ENCODE measurements around the gene MAGEF1. TPM values are rescaled to one million over a fixed set of nuclear protein-coding genes. Genes with fewer than 3 reads are reported as not detected.

MAGEF1 gene
- total RNA-seq, 2 donors from 2014 or later: 50.2 to 71.6 TPM

DNA sequence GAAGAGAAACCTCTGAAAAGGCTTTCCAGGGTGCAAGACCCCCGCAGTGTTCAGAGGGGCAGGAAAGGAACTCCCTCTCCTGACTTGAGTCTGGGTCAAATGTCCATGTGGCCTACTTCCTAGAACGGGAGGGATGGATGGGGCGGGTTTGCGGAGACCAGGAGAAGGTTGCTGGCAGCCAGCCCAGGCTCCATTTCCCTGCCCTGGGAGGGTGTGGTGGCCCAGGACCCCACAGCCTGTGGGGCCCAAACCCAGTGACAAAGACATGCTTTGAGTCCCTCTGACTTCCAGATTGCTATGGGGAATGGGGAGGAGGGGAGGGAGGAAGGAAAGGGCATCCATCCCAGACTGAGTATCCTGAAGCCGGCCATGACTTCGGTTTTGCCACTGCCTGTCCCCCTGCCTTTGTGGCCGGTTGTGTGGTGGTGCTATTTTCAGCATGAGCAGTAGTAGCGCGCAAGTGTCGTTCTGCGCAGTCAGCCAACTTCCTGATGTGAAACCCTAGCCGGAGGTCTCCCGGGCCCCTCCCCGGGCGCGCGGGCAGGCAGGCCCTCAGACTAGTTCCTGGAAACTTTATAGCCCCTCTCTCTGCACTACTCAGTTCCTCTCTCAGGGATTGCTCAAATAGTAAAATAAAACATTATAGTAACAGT lies 24.4 kb downstream of the MAGEF1 start:
- Histone ChIP-seq H3K4me1 (replicated peaks) (no peaks in the 10 kb centered on the region), H3K4me3 (no peak overlapping the region), H3K36me3 (no peaks in the 10 kb centered on the region), H3K27me3 (replicated peaks; ENCODE audit: insufficient read depth) (no peaks in the 10 kb centered on the region), H3K27ac (no peak overlapping the region), H3K9me3 (no peaks in the 10 kb centered on the region)
- DNase-seq (ENCODE audit: low spot score): no peak
- WGBS: 53% methylated on average over 17 of the region's 17 CpGs
- intact Hi-C loops (cut with DNase I): no loop called here
- no peak for TF ChIP-seq POLR2A (IDR thresholded peaks at IDR 0.05)
- TF ChIP-seq POLR2AphosphoS5 (IDR thresholded peaks at IDR 0.05): no peak
- TF ChIP-seq, protein P1, sequence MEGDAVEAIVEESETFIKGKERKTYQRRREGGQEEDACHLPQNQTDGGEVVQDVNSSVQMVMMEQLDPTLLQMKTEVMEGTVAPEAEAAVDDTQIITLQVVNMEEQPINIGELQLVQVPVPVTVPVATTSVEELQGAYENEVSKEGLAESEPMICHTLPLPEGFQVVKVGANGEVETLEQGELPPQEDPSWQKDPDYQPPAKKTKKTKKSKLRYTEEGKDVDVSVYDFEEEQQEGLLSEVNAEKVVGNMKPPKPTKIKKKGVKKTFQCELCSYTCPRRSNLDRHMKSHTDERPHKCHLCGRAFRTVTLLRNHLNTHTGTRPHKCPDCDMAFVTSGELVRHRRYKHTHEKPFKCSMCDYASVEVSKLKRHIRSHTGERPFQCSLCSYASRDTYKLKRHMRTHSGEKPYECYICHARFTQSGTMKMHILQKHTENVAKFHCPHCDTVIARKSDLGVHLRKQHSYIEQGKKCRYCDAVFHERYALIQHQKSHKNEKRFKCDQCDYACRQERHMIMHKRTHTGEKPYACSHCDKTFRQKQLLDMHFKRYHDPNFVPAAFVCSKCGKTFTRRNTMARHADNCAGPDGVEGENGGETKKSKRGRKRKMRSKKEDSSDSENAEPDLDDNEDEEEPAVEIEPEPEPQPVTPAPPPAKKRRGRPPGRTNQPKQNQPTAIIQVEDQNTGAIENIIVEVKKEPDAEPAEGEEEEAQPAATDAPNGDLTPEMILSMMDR (IDR thresholded peaks at IDR 0.05): no peak

DNA sequence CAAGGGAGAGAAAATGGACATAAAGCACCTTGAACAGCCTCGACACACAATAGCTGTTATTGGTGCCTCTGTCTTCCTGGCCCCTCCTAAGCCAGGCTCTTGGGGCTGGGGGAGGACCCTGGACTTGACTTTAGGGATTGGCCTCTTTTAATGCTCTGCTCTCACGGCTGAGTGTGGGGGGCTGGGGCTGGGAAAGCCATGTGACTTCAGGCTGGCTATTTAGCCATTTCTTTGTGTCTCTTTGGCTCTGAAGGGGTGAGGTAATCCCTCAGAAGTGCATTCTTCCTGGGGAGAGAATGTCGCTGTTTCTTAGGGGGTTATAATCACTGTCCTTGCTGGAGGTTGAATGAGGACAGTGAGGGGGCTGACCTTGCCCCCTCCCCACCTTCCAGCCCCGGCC lies 26.2 kb downstream of the MAGEF1 start:
- no peak overlapping the region for H3K27ac ChIP-seq
- no peaks in the 10 kb centered on the region for H3K4me1 ChIP-seq (replicated peaks)
- TF ChIP-seq, protein P1 (IDR thresholded peaks at IDR 0.05): no peak
- TF ChIP-seq POLR2A (IDR thresholded peaks at IDR 0.05): no peak
- no peak for TF ChIP-seq POLR2AphosphoS5 (IDR thresholded peaks at IDR 0.05)
- no peak overlapping the region for H3K4me3 ChIP-seq
- 52% methylated on average over 4 of the region's 4 CpGs for WGBS
- intact Hi-C loops (cut with DNase I): no loop called here
- DNase-seq (ENCODE audit: low spot score): no peak
- H3K9me3 ChIP-seq: no peaks in the 10 kb centered on the region
- H3K36me3 ChIP-seq: no peaks in the 10 kb centered on the region
- no peaks in the 10 kb centered on the region for H3K27me3 ChIP-seq (replicated peaks; ENCODE audit: insufficient read depth)

DNA sequence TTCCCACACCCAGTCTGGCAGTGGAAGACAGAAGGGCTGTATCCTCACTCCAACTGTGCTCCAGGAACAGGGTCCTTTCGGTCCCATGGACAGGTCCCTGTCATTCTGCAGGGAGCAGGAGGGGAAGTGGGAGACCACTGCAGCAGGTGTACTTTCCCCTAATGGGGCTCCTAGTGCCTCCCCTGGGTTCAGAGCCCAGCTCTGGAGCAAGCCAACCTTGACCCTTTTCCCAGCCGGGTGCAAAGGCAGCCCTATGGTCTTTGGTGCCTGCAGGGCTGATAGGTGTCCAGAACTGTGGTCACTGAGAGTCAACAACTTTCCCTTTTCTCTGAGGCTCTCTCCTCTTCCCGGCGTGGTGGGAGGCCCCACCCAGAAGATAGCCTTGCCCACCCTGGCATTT lies 26.8 kb downstream of the MAGEF1 start:
- Histone ChIP-seq H3K36me3 (no peaks in the 10 kb centered on the region), H3K4me1 (replicated peaks) (no peaks in the 10 kb centered on the region), H3K4me3 (no peak overlapping the region), H3K27ac (no peak overlapping the region), H3K9me3 (no peaks in the 10 kb centered on the region), H3K27me3 (replicated peaks; ENCODE audit: insufficient read depth) (no peaks in the 10 kb centered on the region)
- 66% methylated on average over 4 of the region's 4 CpGs for WGBS
- intact Hi-C loops (cut with DNase I): no loop called here
- DNase-seq (ENCODE audit: low spot score): no peak
- no peak for TF ChIP-seq POLR2AphosphoS5 (IDR thresholded peaks at IDR 0.05)
- TF ChIP-seq, protein P1 (IDR thresholded peaks at IDR 0.05): no peak
- TF ChIP-seq POLR2A (IDR thresholded peaks at IDR 0.05): no peak

DNA sequence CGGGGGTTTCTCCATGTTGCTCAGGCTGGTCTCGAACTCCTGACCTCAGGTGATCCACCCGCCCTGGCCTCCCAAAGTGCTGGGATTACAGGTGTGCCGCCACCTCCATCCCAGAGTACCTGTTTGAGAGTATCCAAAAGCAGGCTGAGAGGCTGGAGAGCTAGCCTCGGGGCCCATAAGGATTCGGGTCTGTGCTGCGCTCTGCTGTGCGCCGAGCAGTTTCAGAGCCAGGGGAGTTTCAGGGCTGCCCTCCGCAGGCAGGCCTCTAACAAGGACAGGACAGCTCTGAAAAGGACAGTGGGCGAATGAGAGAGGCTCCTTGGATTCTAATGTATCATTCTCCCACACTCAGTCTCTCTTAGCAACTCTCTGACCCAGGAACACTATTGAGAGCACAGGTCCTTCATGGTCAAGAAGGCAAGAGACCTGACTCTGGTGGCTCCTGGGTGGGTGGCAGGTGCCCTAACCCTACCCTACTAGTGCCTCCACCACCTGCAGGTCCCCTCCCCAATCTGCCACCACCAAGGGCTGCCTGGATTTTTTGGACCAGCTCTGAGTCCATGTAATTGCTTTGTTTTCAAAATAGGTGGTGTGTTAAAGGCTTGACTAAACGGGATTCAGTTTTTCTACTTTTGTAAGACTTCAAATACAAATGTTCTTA lies 27.8 kb downstream of the MAGEF1 start:
- no peak for DNase-seq (ENCODE audit: low spot score)
- TF ChIP-seq POLR2A (IDR thresholded peaks at IDR 0.05): no peak
- TF ChIP-seq POLR2AphosphoS5 (IDR thresholded peaks at IDR 0.05): no peak
- TF ChIP-seq, protein P1 (IDR thresholded peaks at IDR 0.05): no peak
- intact Hi-C loops (cut with DNase I): no loop called here
- Histone ChIP-seq H3K4me1 (replicated peaks) (no peaks in the 10 kb centered on the region), H3K9me3 (no peaks in the 10 kb centered on the region), H3K27ac (no peak overlapping the region), H3K4me3 (no peak overlapping the region), H3K36me3 (no peaks in the 10 kb centered on the region), H3K27me3 (replicated peaks; ENCODE audit: insufficient read depth) (no peaks in the 10 kb centered on the region)
- 93% methylated on average over 12 of the region's 12 CpGs for WGBS

DNA sequence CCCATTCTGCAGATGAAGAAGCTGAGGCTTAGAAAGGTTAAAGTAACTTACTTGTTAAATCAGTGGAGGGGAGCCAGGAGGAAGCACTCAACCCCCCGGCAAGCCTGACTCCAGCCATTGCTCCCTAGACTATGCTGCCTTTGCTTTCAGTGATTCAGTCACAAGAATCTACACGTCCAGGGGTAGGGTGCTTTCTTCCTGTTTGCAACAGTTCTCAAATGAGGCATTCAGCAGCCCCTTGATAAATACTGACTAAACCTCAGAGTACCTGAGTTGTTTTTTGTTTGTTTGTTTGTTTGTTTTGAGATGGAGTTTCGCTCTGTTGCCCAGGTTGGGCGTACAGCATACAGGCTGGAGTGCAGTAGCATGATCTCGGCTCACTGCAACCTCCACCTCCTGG lies 28.6 kb downstream of the MAGEF1 start:
- Histone ChIP-seq H3K4me1 (replicated peaks) (no peaks in the 10 kb centered on the region), H3K27ac (no peak overlapping the region), H3K4me3 (no peak overlapping the region), H3K27me3 (replicated peaks; ENCODE audit: insufficient read depth) (no peaks in the 10 kb centered on the region), H3K36me3 (no peaks in the 10 kb centered on the region), H3K9me3 (no peaks in the 10 kb centered on the region)
- TF ChIP-seq POLR2AphosphoS5 (IDR thresholded peaks at IDR 0.05): no peak
- intact Hi-C loops (cut with DNase I): no loop called here
- no peak for DNase-seq (ENCODE audit: low spot score)
- 73% methylated on average over 5 of the region's 5 CpGs for WGBS
